Inflammatory macrophage treated with lipopolysaccharide for 1 hour (primary cell): Measurements from ENCODE around the gene RFTN1.
"Not testable (repeated sequence)": the region's sequence is repeated elsewhere in the genome, so short reads cannot be mapped to it uniquely, and the experiment has no call there.

ENCODE experiments used
- DNase-seq, 2 donors: peaks; one replicate each; pipeline ENCODE4 v3.0.0-alpha.2; 2020 to 2022

The RFTN1 gene

GRCh38 chr3:16506884-16507577 lies 6.5 kb downstream of the RFTN1 start:
- DNase-seq, result peak; percentile 30 to 78

- no peak for DNase-seq
Observed at GRCh38 chr3:16506451-16506850, 7.0 kb downstream of the RFTN1 start.

- DNase-seq, result no peak
Observed at GRCh38 chr3:16504692-16505091, 8.8 kb downstream of the RFTN1 start.

- peak; percentile 78 to 92 for DNase-seq
Observed at GRCh38 chr3:16504242-16504641, 9.3 kb downstream of the RFTN1 start.

- DNase-seq, result no peak
Observed at GRCh38 chr3:16503191-16503776, 10.2 kb downstream of the RFTN1 start.

- DNase-seq, result no peak
Observed at GRCh38 chr3:16502347-16502908, 11.1 kb downstream of the RFTN1 start.

- no peak for DNase-seq
Observed at GRCh38 chr3:16501376-16501775, 12.1 kb downstream of the RFTN1 start.

- no peak for DNase-seq
Observed at GRCh38 chr3:16500911-16501310, 12.6 kb downstream of the RFTN1 start.

GRCh38 chr3:16500093-16500492 lies 13.4 kb downstream of the RFTN1 start:
- no peak for DNase-seq

- DNase-seq, result no peak
Observed at GRCh38 chr3:16499351-16499750, 14.1 kb downstream of the RFTN1 start.

- DNase-seq, result no peak
Observed at GRCh38 chr3:16498130-16498890, 15.2 kb downstream of the RFTN1 start.

GRCh38 chr3:16496408-16497222 lies 16.9 kb downstream of the RFTN1 start:
- DNase-seq, result no peak

GRCh38 chr3:16496008-16496407 lies 17.5 kb downstream of the RFTN1 start:
- DNase-seq, result no peak

- no peak for DNase-seq
Observed at GRCh38 chr3:16494814-16495431, 18.6 kb downstream of the RFTN1 start.

- DNase-seq, result no peak
Observed at GRCh38 chr3:16494094-16494493, 19.4 kb downstream of the RFTN1 start.

- DNase-seq, result no peak
Observed at GRCh38 chr3:16490062-16490619, 23.4 kb downstream of the RFTN1 start.

- DNase-seq, result not testable (repeated sequence)
Observed at GRCh38 chr3:16489326-16490061, 24.0 kb downstream of the RFTN1 start.

- DNase-seq, result no peak
Observed at GRCh38 chr3:16488637-16489036, 24.9 kb downstream of the RFTN1 start.

- no peak for DNase-seq
Observed at GRCh38 chr3:16487511-16488175, 25.9 kb downstream of the RFTN1 start.

- DNase-seq, result no peak
Observed at GRCh38 chr3:16486951-16487480, 26.5 kb downstream of the RFTN1 start.
